Fibroblast of lung (primary cell): ENCODE data around the gene KRT37. TPM values are rescaled to one million over a fixed set of nuclear protein-coding genes. Genes with fewer than 3 reads are reported as not detected.
A peak's percentile ranks its signal among the peaks of the same experiment; 100 is the strongest.

Source experiments
- DNase-seq, 2 donors: peaks; one replicate each; pipeline versions ENCODE4 v3.0.0 to v3.0.0-alpha.2; 2010; ENCODE audit warnings: low read depth in 2 of 2
- H2AFZ ChIP-seq: 2 replicates; pipeline ENCODE4 v1.5.1; 2012; ENCODE audit warnings: low read length, control low read depth, inconsistent platforms
- H3K27ac ChIP-seq: 2 replicates; pipeline ENCODE4 v1.5.1; 2011; ENCODE audit warnings: low read length, control low read depth; ENCODE audit not compliant: insufficient read depth
- H3K27me3 ChIP-seq: 2 replicates; pipeline ENCODE4 v1.5.1; 2011; ENCODE audit warnings: mild to moderate bottlenecking, low read length; ENCODE audit not compliant: control insufficient read depth, insufficient read depth
- H3K36me3 ChIP-seq: 2 replicates; pipeline ENCODE4 v1.5.1; 2011; ENCODE audit warnings: low read length; ENCODE audit not compliant: control insufficient read depth, insufficient read depth
- H3K4me1 ChIP-seq: 2 replicates; pipeline ENCODE4 v1.5.1; 2011; ENCODE audit warnings: low read length; ENCODE audit not compliant: control insufficient read depth, insufficient read depth; ENCODE audit errors: extremely low read depth
- H3K4me2 ChIP-seq: 2 replicates; pipeline ENCODE4 v1.5.1; 2011; ENCODE audit warnings: low read length, control low read depth; ENCODE audit not compliant: insufficient read depth; ENCODE audit errors: extremely low read depth
- H3K4me3 ChIP-seq, 4 experiments: fragments of 200-600 bp in 1 of 4; sonication (generic) in 1 of 4; replicated peaks in 1 of 4; 2 replicates each; pipeline ENCODE4 v1.5.1; 2011 to 2016; ENCODE audit warnings: low read length in 4 of 4, low read depth in 3 of 4, mild to moderate bottlenecking in 3 of 4, control low read depth in 2 of 4, inconsistent platforms in 1 of 4, mixed read lengths in 1 of 4; ENCODE audit not compliant: insufficient read depth in 1 of 4; ENCODE audit errors: control extremely low read depth in 1 of 4
- H3K79me2 ChIP-seq: 2 replicates; pipeline ENCODE4 v1.5.1; 2012; ENCODE audit warnings: mild to moderate bottlenecking, low read length, inconsistent platforms; ENCODE audit not compliant: control insufficient read depth, insufficient read depth
- H3K9ac ChIP-seq: 2 replicates; pipeline ENCODE4 v1.5.1; 2011; ENCODE audit warnings: mild to moderate bottlenecking, low read length, control low read depth; ENCODE audit not compliant: insufficient read depth
- H3K9me3 ChIP-seq: 2 replicates; pipeline ENCODE4 v1.5.1; 2012; ENCODE audit warnings: low read depth, low read length; ENCODE audit not compliant: control insufficient read depth, insufficient read depth
- H4K20me1 ChIP-seq: 2 replicates; pipeline ENCODE4 v1.5.1; 2011; ENCODE audit warnings: low read length; ENCODE audit not compliant: control insufficient read depth, insufficient read depth; ENCODE audit errors: extremely low read depth
- CTCF ChIP-seq, 2 donors: IDR thresholded peaks in 1 of 2; conservative IDR thresholded peaks in 1 of 2; 1 replicate in 1 of 2; 2 replicates in 1 of 2; pipeline ENCODE4 v1.5.1; 2011 to 2012; ENCODE audit warnings: low read length in 2 of 2, control low read depth in 1 of 2, inconsistent platforms in 1 of 2, low read depth in 1 of 2, mild to moderate bottlenecking in 1 of 2
- EZH2 ChIP-seq: IDR thresholded peaks from 2 replicates; pipeline ENCODE4 v1.5.1; 2012; ENCODE audit warnings: low read length, control low read depth, mild to moderate bottlenecking; ENCODE audit errors: missing control alignments
- polyA plus RNA-seq, 2 donors: library from polyadenylated mRNA; depleted of rRNA in 1 of 2; stranded (reverse) in 1 of 2; unstranded in 1 of 2; fragments of >200 nt; gene quantifications; 2 replicates each; pipeline ENCODE4 v1.2.1, GENCODE V29; 2011 to 2012; ENCODE audit warnings: missing spikeins in 1 of 2
- total RNA-seq: library from RNA; depleted of rRNA; stranded (reverse); fragments of >200 nt; gene quantifications from 2 replicates; pipeline ENCODE4 v1.2.1, GENCODE V29; 2014

The KRT37 gene
- total and polyA plus RNA-seq, 2 donors (not counting 1 experiment from before 2014, with no cell fraction given): not detected

- H3K4me3 ChIP-seq: no peak overlapping the region
- H3K27ac ChIP-seq: no peak overlapping the region
- peaks cover 2% of the 10 kb centered on the region for H3K4me1 ChIP-seq
- H3K9ac ChIP-seq: no peak overlapping the region
- no peak overlapping the region for H2AFZ ChIP-seq
- no peak for TF ChIP-seq CTCF (conservative IDR thresholded peaks at IDR 0.05 in 1 of 2, IDR thresholded peaks at IDR 0.05 in 1 of 2; ENCODE audit: low read depth in 1 of 2, low read length in 2 of 2)
- no peak for TF ChIP-seq EZH2
- H3K27me3 ChIP-seq: peaks cover 4% of the 10 kb centered on the region
- H3K79me2 ChIP-seq: no peaks in the 10 kb centered on the region
- H4K20me1 ChIP-seq: no peaks in the 10 kb centered on the region
- DNase-seq: no peak
- no peaks in the 10 kb centered on the region for H3K36me3 ChIP-seq
- H3K9me3 ChIP-seq: no peaks in the 10 kb centered on the region
- H3K4me2 ChIP-seq: no peak overlapping the region
These were observed 19.8 kb upstream of the KRT37 start for GRCh38 chr17:41444186-41444585.

GRCh38 chr17:41442739-41443138 is 18.4 kb upstream of the KRT37 start:
- Histone ChIP-seq H3K27me3 (peaks cover 2% of the 10 kb centered on the region), H3K4me1 (peaks cover 2% of the 10 kb centered on the region), H3K27ac (no peak overlapping the region), H3K4me3 (no peak overlapping the region), H2AFZ (no peak overlapping the region), H3K36me3 (no peaks in the 10 kb centered on the region), H3K9me3 (no peaks in the 10 kb centered on the region), H3K79me2 (no peaks in the 10 kb centered on the region), H4K20me1 (no peaks in the 10 kb centered on the region), H3K4me2 (no peak overlapping the region), H3K9ac (no peak overlapping the region)
- TF ChIP-seq CTCF (conservative IDR thresholded peaks at IDR 0.05 in 1 of 2, IDR thresholded peaks at IDR 0.05 in 1 of 2; ENCODE audit: low read depth in 1 of 2, low read length in 2 of 2) (no peak), EZH2 (no peak)
- peak in 1 of 2 donors; percentile 80 for DNase-seq

- Histone ChIP-seq H3K9ac (no peak within 1 kb of the TSS), H2AFZ (no peak within 1 kb of the TSS), H3K36me3 (no peaks in the 10 kb centered on the region), H3K4me3 (no peak within 1 kb of the TSS), H3K79me2 (no peaks in the 10 kb centered on the region), H3K4me1 (no peaks in the 10 kb centered on the region), H3K27me3 (peaks cover 2% of the 10 kb centered on the region), H3K4me2 (no peak within 1 kb of the TSS), H4K20me1 (no peaks in the 10 kb centered on the region), H3K9me3 (no peaks in the 10 kb centered on the region), H3K27ac (no peak within 1 kb of the TSS)
- DNase-seq: no peak
- TF ChIP-seq CTCF (conservative IDR thresholded peaks at IDR 0.05 in 1 of 2, IDR thresholded peaks at IDR 0.05 in 1 of 2; ENCODE audit: low read depth in 1 of 2, low read length in 2 of 2) (no peak), EZH2 (no peak)
These were observed 16.2 kb upstream of the KRT37 start, which contains the start of gene KRT38 for GRCh38 chr17:41440531-41441033. Gene KRT38, minus strand, starts transcription at chr17:41440983. Its CDS starts 62 bp downstream, at chr17:41440921.
